GM21619 (cell line): Measurements from ENCODE around the gene DMXL2.
"Not testable (repeated sequence)": the region's sequence is repeated elsewhere in the genome, so short reads cannot be mapped to it uniquely, and the experiment has no call there.

Source experiments
- ATAC-seq: cut with Tn5 transposase; IDR thresholded peaks from one replicate; pipeline ENCODE4 v1.9.1; 2021; ENCODE audit not compliant: unreplicated experiment

The DMXL2 gene

DNA sequence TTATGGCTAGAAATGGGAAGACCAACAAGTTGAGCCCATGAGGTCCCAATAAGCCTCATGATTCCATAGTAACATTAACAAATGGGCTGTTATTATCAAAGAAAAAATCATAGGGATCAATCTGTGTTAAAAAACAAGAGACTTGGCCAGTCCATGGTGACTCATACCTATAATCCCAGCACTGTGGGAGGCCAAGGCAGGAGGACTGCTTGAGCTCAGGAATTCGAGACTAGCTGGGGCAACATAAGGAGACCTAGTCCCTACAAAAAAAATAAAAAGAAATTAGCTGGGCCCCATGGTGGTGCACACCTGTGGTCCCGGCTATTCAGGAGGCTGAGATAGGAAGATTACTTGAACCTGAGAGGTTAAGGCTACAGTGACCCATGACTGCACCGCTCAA is 124.8 kb downstream of the DMXL2 start:
- ATAC-seq = no peak

DNA sequence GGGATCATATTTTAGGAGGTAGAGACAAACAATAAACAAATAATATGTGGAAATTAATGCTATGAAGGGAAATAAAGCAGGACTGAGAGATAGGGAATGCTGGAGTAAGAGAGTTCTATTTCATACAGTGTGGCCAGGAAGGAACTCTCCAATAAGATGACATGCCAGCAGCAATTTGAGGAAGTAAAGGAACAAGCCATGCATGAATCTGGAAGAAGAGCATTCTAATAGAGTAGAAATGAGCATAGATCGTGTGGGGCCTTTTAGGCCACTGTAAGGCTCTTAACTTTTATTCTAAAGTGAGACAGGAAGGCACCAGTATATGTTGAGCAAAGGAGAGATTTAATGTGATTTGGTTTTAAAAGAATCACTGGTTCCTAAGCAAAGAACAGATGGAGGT is 126.3 kb downstream of the DMXL2 start:
- ATAC-seq = no peak

GRCh38 chr15:51494411-51495314 is 127.9 kb downstream of the DMXL2 start:
- ATAC-seq = no peak

- ATAC-seq = no peak
These were observed 128.7 kb downstream of the DMXL2 start for GRCh38 chr15:51493892-51494291.

DNA sequence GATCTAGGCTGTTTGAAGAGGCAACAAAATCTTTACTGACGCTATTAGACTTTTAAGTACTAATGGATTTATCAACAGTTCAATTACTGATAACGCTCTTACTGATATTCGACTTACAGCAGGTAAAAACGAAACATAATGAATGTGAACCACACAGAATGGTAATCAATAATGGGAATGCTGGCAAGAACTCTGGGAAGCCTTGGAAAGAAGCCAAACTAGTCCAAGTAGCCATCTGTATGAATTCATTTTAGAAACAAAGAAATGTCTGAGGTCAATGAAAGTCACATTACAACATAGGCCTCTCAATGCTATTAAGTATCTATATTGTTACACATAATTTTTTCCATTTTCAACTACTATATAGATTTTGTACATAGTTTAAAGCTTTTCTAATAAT is 130.0 kb downstream of the DMXL2 start:
- ATAC-seq = no peak

DNA sequence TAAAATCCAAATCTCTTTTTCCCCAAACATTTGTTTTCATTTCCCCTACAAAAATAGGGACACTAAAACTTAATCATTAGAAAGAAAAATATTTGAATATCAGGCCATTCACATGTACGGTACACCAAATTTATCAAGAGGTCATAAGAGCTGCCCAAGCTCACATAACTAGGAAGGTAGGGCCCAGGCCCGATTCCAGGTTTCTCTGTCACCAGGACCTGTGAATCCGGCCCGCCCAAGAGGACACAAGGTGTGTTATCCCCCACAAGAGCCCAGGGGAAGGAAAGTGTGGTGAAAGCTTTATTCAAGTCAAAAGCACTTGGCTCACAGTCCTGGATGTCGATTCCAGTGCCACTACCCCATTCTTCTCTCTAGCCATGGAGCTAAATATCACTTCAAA is 130.6 kb downstream of the DMXL2 start:
- ATAC-seq = no peak

- ATAC-seq = no peak
These were observed 137.8 kb downstream of the DMXL2 start for GRCh38 chr15:51484781-51485180.

DNA sequence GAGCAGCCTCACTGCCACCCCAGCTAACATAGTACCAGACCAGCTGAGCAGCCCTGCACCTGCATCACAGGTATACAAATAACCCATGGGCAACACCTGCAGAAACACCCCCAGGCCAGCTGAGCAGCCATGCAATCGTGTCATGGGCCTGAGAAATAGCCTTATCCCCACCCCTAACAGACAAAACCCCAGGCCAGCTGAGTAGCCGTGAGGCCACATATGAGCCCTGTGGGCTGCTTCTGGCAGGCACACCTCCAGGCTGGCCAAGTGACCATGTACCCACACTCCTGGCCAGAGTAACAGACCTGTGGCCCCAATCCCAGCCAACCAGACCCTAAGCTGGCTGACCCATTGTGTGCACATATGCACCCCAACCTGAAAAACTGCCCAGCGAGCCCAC is 138.6 kb downstream of the DMXL2 start:
- ATAC-seq = no peak

GRCh38 chr15:51483520-51483919 is 139.1 kb downstream of the DMXL2 start:
- no peak for ATAC-seq

- no peak for ATAC-seq
These were observed 146.8 kb downstream of the DMXL2 start for GRCh38 chr15:51475736-51476135.

- no peak for ATAC-seq
These were observed 152.1 kb downstream of the DMXL2 start for GRCh38 chr15:51470512-51470911.

- ATAC-seq = no peak
These were observed 161.8 kb downstream of the DMXL2 start for GRCh38 chr15:51460796-51461195.

DNA sequence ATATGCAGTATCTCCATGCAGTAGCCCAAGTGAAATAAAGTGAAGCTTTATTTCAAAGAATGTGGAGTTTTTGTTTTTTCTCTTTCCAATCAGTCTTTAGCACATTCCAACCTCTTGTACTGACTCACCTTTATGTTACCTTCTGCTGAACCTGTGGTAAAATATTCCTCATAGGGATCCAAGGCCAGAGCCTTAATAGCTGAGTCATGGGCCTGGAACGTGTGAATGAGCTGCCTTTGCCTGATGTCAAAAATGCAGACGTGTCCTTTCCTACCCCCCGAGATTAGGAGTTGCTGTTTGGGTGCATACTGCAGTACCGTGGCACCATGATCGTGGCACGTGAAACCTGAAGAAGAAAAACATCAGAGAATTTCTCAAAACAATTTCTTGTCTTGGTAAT is 172.6 kb downstream of the DMXL2 start:
- ATAC-seq = no peak

DNA sequence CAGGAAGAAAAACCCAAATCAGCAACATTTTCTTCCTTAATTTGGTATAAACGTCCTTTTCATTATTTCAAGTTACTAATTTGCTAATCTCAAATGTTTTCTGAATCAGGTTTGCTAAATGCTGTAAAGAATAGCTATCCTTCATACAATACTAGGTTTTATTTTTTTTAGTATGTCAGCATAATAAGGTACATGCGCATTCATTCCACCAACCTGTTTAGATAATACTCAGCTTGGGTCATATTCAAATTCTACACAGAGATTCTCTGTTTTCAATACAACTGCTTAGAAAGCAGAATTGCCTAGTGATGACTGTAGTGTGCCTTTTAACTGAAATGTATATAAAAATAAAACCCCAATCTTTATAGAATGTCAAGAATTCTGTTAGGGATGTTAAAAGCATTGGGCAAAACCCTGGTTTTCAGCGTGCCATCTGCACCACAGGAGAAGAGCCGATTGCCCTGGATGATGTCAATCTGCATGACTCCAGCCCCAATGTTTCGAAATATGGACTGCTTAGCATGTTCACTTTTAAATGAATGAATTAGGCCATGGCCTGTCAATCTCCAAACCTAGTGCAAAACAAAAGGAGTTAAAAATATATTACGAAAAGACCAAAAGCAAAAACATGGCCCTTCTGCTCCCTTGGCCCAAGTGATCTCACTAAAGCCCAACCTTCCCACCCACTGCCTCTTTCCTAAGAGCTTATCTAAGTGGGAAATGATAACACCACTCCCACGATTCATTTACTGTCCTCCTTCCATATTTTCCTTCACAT is 173.8 kb downstream of the DMXL2 start:
- no peak for ATAC-seq

- no peak for ATAC-seq
These were observed 174.5 kb downstream of the DMXL2 start for GRCh38 chr15:51447855-51448621.

DNA sequence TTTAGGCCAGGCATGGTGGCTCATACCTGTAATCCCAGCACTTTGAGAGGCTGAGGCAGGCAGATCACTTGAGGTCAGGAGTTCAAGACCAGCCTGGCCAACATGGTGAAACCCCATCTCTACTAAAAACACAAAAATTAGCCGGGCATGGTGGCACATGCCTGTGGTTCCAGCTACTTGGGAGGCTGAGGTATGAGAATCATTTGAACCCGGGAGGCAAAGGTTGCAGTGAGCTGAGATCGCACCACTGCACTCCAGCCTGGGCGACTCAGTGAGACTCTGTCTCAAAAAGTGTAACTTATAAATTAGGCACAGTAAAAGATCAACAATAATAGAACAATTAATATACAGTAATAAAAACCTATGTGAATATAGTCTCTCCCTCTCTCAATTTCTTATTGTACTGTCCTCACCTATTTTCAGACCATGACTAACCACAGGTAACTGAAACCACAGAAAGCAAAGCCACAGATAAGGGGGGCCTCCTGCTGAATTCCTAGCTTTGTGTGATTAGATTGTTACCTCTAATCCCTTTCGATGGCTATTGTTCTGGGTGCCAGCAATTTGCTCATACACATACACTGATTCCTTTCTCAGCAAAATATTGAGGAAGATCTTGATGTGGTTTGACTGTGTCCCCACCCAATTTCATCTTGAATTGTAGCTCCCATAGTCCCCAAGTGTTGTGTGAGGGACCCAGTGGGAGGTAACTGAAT is 176.4 kb downstream of the DMXL2 start:
- ATAC-seq = not testable (repeated sequence)

GRCh38 chr15:51444807-51445206 is 177.8 kb downstream of the DMXL2 start:
- ATAC-seq = no peak

DNA sequence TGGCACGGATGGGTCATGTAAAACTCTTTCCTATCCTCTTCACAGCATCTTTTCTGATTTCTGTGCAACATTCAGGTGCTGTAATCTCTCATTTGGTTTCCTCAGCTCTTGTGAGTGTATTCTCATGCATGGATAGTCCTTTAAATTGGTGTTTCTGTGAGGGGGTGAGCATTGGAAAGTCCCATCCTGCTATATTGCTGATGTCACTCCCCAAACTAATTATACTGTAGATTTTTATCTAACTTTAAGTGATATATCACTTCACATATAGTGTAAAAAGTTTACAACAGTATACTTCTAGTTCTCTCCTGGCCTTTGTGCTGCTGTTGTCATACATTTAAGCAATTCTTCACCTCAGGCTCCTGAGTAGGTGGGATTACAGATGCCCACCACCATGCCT is 178.5 kb downstream of the DMXL2 start:
- no peak for ATAC-seq

DNA sequence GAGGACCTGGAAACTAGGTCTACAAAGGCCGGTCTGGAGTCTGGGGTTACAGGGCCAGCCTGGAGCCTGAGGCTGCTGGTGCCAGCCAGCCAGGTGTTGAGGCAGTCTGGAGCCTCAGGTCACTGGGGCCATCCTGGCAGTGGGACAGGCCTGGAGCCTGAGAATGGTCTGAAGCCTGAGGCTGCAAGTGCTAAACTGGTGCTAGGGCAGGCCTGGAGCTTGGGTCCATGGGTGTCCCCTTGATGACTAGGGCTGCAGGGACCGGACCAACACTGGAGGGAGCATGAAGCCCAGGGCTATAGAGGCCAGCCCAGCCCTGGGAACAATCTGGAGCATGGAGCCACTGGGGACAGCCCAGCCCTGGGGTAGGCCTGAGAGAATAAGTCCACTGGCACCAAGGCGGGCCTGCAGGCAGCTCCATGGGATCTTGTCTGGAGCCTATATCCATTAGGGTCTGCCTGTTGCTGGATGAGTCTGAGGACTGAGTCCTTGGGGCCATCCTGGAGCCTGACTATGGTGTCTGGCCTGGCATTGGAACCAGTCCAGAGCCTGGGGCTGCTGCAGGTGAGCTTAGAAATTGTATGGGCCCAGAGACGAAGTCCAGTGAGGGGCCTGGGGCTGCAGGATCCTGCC is 179.2 kb downstream of the DMXL2 start:
- no peak for ATAC-seq

- ATAC-seq = no peak
These were observed 184.0 kb downstream of the DMXL2 start for GRCh38 chr15:51438526-51438925.
